Mesenchymal stem cell (in vitro differentiated cells and primary cell): Measurements from ENCODE around the gene TIGAR.

Experiments used
- DNase-seq: peaks from one replicate; pipeline ENCODE4 v3.0.0-alpha.2; 2013
- H2AFZ ChIP-seq: one replicate; pipeline ENCODE4 v1.6.1; 2013; ENCODE audit warnings: low read depth, mild to moderate bottlenecking, control low read depth, inconsistent platforms, low read length, moderate library complexity
- H2AK5ac ChIP-seq: 2 replicates; pipeline ENCODE4 v1.6.1; 2013; ENCODE audit warnings: low read length, moderate library complexity, mild to moderate bottlenecking, inconsistent platforms; ENCODE audit not compliant: severe bottlenecking
- H2BK120ac ChIP-seq: one replicate; pipeline ENCODE4 v1.6.1; 2013; ENCODE audit warnings: low read depth, mild to moderate bottlenecking, inconsistent platforms, low read length, moderate library complexity
- H2BK12ac ChIP-seq, 2 experiments: one replicate each; pipeline ENCODE4 v1.6.1; 2013; ENCODE audit warnings: inconsistent platforms in 2 of 2, low read length in 2 of 2, mild to moderate bottlenecking in 2 of 2, moderate library complexity in 2 of 2, control low read depth in 1 of 2
- H2BK15ac ChIP-seq: one replicate; pipeline ENCODE4 v1.6.1; 2013; ENCODE audit warnings: mild to moderate bottlenecking, low read depth, inconsistent platforms; ENCODE audit not compliant: poor library complexity, severe bottlenecking
- H2BK5ac ChIP-seq: 2 replicates; pipeline ENCODE4 v1.6.1; 2013; ENCODE audit warnings: low read depth, mild to moderate bottlenecking, low read length, control low read depth, inconsistent platforms; ENCODE audit not compliant: poor library complexity, severe bottlenecking
- H3K14ac ChIP-seq, 2 experiments: one replicate each; pipeline ENCODE4 v1.6.1; 2013; ENCODE audit warnings: inconsistent platforms in 2 of 2, low read length in 2 of 2, control low read depth in 1 of 2, mild to moderate bottlenecking in 1 of 2, moderate library complexity in 1 of 2
- H3K18ac ChIP-seq, 2 experiments: one replicate each; pipeline ENCODE4 v1.6.1; 2013; ENCODE audit warnings: inconsistent platforms in 2 of 2, low read length in 2 of 2, control low read depth in 1 of 2, low read depth in 1 of 2, mild to moderate bottlenecking in 1 of 2
- H3K23ac ChIP-seq, 2 experiments: one replicate each; pipeline ENCODE4 v1.6.1; 2013; ENCODE audit warnings: inconsistent platforms in 2 of 2, low read length in 2 of 2, mild to moderate bottlenecking in 2 of 2, moderate library complexity in 2 of 2, control low read depth in 1 of 2
- H3K27ac ChIP-seq: 2 replicates; pipeline ENCODE4 v1.5.1; 2013; ENCODE audit warnings: mild to moderate bottlenecking, moderate library complexity, low read length, control low read depth, inconsistent platforms; ENCODE audit not compliant: poor library complexity, severe bottlenecking
- H3K27me3 ChIP-seq, 2 experiments: 2 replicates each; pipeline versions ENCODE4 v1.6.1 to v1.7.0; 2013; ENCODE audit warnings: low read length in 2 of 2, mild to moderate bottlenecking in 2 of 2, moderate library complexity in 2 of 2, control low read depth in 1 of 2, inconsistent platforms in 1 of 2; ENCODE audit not compliant: control insufficient read depth in 1 of 2, insufficient read depth in 1 of 2
- H3K36me3 ChIP-seq, 2 experiments: 2 replicates each; pipeline versions ENCODE4 v1.6.1 to v1.7.0; 2013; ENCODE audit warnings: low read length in 2 of 2, control low read depth in 1 of 2, inconsistent platforms in 1 of 2, low read depth in 1 of 2, mild to moderate bottlenecking in 1 of 2; ENCODE audit not compliant: insufficient read depth in 2 of 2, control insufficient read depth in 1 of 2
- H3K4ac ChIP-seq, 2 experiments: one replicate each; pipeline ENCODE4 v1.6.1; 2013; ENCODE audit warnings: inconsistent platforms in 2 of 2, low read length in 2 of 2, mild to moderate bottlenecking in 2 of 2, moderate library complexity in 2 of 2, control low read depth in 1 of 2, low read depth in 1 of 2
- H3K4me1 ChIP-seq: 2 replicates; pipeline ENCODE4 v1.6.1; 2013; ENCODE audit warnings: low read depth, low read length, control low read depth; ENCODE audit not compliant: control insufficient read depth, insufficient read depth
- H3K4me2 ChIP-seq: 2 replicates; pipeline ENCODE4 v1.6.1; 2013; ENCODE audit warnings: low read length, mild to moderate bottlenecking, inconsistent platforms; ENCODE audit not compliant: poor library complexity, severe bottlenecking
- H3K4me3 ChIP-seq, 2 experiments: 2 replicates each; pipeline versions ENCODE4 v1.5.1 to v1.7.0; 2013; ENCODE audit warnings: low read length in 2 of 2, mild to moderate bottlenecking in 2 of 2, control low read depth in 1 of 2, low read depth in 1 of 2; ENCODE audit not compliant: insufficient read depth in 1 of 2
- H3K79me1 ChIP-seq: replicated peaks from 2 replicates; pipeline ENCODE4 v1.6.1; 2013; ENCODE audit warnings: mild to moderate bottlenecking, control low read depth, low read length, inconsistent platforms; ENCODE audit not compliant: poor library complexity, severe bottlenecking
- H3K9ac ChIP-seq: 2 replicates; pipeline ENCODE4 v1.7.0; 2013; ENCODE audit warnings: mild to moderate bottlenecking, low read length, moderate library complexity
- H3K9me3 ChIP-seq: 2 replicates; pipeline ENCODE4 v1.7.0; 2013; ENCODE audit warnings: mild to moderate bottlenecking, low read length; ENCODE audit not compliant: control insufficient read depth
- H4K8ac ChIP-seq: one replicate; pipeline ENCODE4 v1.6.1; 2013; ENCODE audit warnings: inconsistent platforms, mild to moderate bottlenecking, low read length, moderate library complexity
- H4K91ac ChIP-seq: one replicate; pipeline ENCODE4 v1.6.1; 2013; ENCODE audit warnings: mild to moderate bottlenecking, low read length, inconsistent platforms
- WGBS: methylation state at CpG from one replicate; pipeline ENCODE4 v1.1.7; 2013; ENCODE audit warnings: mixed read lengths; 5-methylcytosine and 5-hydroxymethylcytosine counted together

Gene TIGAR

DNA sequence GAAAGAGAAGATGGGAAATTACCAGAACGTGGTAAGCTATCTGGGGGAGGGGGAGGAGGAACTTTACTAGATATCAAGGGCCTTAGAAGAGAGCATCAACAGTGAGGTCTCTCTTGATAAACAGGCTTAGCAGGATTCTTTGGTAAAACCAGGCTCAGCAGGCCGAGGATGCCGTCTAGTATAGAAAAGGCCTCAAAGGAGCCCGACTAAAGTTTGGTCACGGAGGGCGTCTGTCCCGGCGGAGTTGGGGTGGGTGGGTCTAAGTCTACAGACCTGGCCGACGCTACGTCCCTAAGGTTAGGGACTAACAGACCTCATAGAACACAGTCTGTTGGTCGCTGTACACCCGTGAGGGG is 538 bp upstream of the TIGAR start:
- H3K36me3 ChIP-seq, result peaks cover 5 to 9% of the 10 kb centered on the region in 2 experiments
- H3K9me3 ChIP-seq, result no peaks in the 10 kb centered on the region
- no peak overlapping the region for H2BK120ac ChIP-seq
- WGBS, result 1% methylated on average over 13 of the region's 13 CpGs
- no peak overlapping the region for H2AK5ac ChIP-seq
- H4K8ac ChIP-seq, result peak overlapping the region; percentile 94
- peak overlapping the region; percentile 89 for H3K27ac ChIP-seq
- peak overlapping the region; percentile 90 for H3K4me2 ChIP-seq
- H3K4me3 ChIP-seq, result peak overlapping the region; percentile 55 to 100
- H3K4me1 ChIP-seq, result peaks cover 7% of the 10 kb centered on the region
- no peaks in the 10 kb centered on the region for H3K27me3 ChIP-seq
- H3K9ac ChIP-seq, result peak overlapping the region; percentile 90
- no peaks in the 10 kb centered on the region for H3K79me1 ChIP-seq
- no peak overlapping the region for H2BK15ac ChIP-seq
- peak overlapping the region in 1 of 2 experiments; percentile 88 for H3K4ac ChIP-seq
- H3K18ac ChIP-seq, result peak overlapping the region; percentile 3 to 93
- no peak overlapping the region for H2BK5ac ChIP-seq
- H2AFZ ChIP-seq, result peak overlapping the region; percentile 83
- no peak overlapping the region for H3K14ac ChIP-seq
- H2BK12ac ChIP-seq, result peak overlapping the region in 1 of 2 experiments; percentile 29
- no peak for DNase-seq
- no peak overlapping the region for H4K91ac ChIP-seq
- no peak overlapping the region for H3K23ac ChIP-seq

DNA sequence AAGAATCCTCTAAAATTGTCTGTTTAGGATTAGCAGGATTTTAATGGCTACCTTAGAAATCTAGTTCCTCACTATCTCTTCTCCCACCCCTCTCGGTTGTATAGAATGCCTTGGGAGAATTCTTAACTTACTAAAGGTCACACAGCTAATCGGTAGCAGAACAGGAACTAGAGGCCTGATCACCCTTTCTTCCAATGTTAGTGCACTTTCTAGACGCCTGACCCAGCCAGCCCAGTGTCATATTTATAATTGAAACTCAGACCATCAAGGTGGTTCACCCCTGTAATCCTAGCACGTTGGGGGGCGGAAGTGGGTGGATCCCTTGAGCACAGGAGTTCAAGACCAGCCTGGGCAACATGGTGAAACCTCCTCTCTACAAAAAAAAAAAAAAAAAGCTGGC is 1.7 kb downstream of the TIGAR start:
- Histone ChIP-seq H3K36me3 (peaks cover 5 to 12% of the 10 kb centered on the region in 2 experiments), H3K9me3 (no peaks in the 10 kb centered on the region), H4K91ac (no peak overlapping the region), H3K27ac (no peak overlapping the region), H3K27me3 (no peaks in the 10 kb centered on the region), H3K14ac (no peak overlapping the region), H3K79me1 (no peaks in the 10 kb centered on the region), H3K18ac (no peak overlapping the region), H3K4me3 (peak overlapping the region in 1 of 2 experiments; percentile 100), H2BK5ac (no peak overlapping the region), H2AK5ac (no peak overlapping the region), H3K4me1 (peaks cover 7% of the 10 kb centered on the region), H3K4ac (no peak overlapping the region), H3K4me2 (no peak overlapping the region), H3K23ac (no peak overlapping the region), H2BK12ac (no peak overlapping the region), H2AFZ (no peak overlapping the region), H3K9ac (peak overlapping the region; percentile 99), H2BK15ac (no peak overlapping the region), H2BK120ac (no peak overlapping the region), H4K8ac (no peak overlapping the region)
- 76% methylated on average over 3 of the region's 5 CpGs for WGBS
- DNase-seq, result no peak

DNA sequence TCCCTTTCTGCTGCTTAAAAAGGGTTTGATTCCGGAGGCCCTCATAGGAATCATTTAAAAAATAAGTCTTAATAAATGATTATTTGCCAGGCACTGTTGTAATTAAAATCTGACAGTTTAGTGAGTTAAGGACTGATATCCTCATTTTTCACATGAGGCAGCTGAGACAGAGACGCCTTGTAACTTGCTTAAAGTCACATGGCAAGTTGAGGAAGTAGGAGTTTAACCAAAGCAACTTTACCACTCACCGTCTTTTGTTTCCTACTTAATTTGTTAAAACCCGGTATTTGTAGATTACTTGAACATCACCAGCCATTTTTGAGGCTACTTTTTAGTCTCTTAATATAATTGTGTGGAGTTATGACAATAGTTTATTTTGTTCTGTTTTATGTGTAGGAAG is 2.4 kb downstream of the TIGAR start:
- Histone ChIP-seq H3K14ac (no peak overlapping the region), H4K91ac (no peak overlapping the region), H4K8ac (no peak overlapping the region), H3K27me3 (no peaks in the 10 kb centered on the region), H2AK5ac (no peak overlapping the region), H3K4ac (no peak overlapping the region), H2BK5ac (no peak overlapping the region), H2BK12ac (no peak overlapping the region), H3K4me3 (no peak overlapping the region), H3K4me2 (no peak overlapping the region), H2AFZ (no peak overlapping the region), H3K23ac (no peak overlapping the region), H3K18ac (no peak overlapping the region), H3K9me3 (no peaks in the 10 kb centered on the region), H3K4me1 (peaks cover 7% of the 10 kb centered on the region), H3K36me3 (peaks cover 8 to 12% of the 10 kb centered on the region in 2 experiments), H3K9ac (peak overlapping the region; percentile 10), H3K79me1 (no peaks in the 10 kb centered on the region), H3K27ac (no peak overlapping the region), H2BK15ac (no peak overlapping the region), H2BK120ac (no peak overlapping the region)
- no peak for DNase-seq
- WGBS, result 88% methylated on average over 2 of the region's 4 CpGs

DNA sequence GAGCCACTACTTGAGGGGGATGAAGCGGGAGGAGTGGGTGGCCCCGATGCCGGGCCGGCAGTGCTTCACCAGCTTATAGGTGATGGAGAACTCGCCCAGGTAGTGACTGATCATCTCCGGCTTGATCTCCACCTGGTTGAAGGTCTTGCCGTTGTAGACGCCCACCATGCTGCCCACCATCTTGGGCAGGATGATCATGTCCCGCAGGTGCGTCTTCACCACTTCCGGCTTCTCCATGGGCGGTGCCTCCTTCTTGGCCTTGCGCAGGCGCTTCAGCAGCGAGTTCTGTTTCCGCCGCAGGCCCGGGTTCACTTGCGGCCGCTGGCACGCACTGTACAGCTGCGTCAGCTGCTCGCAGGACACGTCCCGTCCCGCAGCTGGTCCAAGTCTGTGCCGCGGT is 3.4 kb downstream of the TIGAR start:
- Histone ChIP-seq H2BK15ac (no peak overlapping the region), H3K4me3 (no peak overlapping the region), H3K79me1 (no peaks in the 10 kb centered on the region), H4K8ac (no peak overlapping the region), H3K9me3 (no peaks in the 10 kb centered on the region), H2AK5ac (no peak overlapping the region), H2BK120ac (no peak overlapping the region), H2BK12ac (no peak overlapping the region), H3K9ac (no peak overlapping the region), H3K18ac (no peak overlapping the region), H3K23ac (no peak overlapping the region), H3K27me3 (no peaks in the 10 kb centered on the region), H3K14ac (no peak overlapping the region), H2BK5ac (no peak overlapping the region), H3K36me3 (peaks cover 8 to 18% of the 10 kb centered on the region in 2 experiments), H3K4ac (no peak overlapping the region), H2AFZ (no peak overlapping the region), H3K4me1 (peaks cover 7% of the 10 kb centered on the region), H4K91ac (no peak overlapping the region), H3K4me2 (no peak overlapping the region), H3K27ac (no peak overlapping the region)
- no peak for DNase-seq
- WGBS, result 98% methylated on average over 27 of the region's 28 CpGs
